ENCODE data around the gene NHSL2. TPM values are rescaled to one million over a fixed set of nuclear protein-coding genes. Genes with fewer than 3 reads are reported as not detected.

The NHSL2 gene
- polyA plus RNA-seq, 4 donors: under 0.01 to 2.9 (median 1.5) TPM; not detected in 1

- 91 to 95% (median 94%) methylated on average over 2 of the region's 2 CpGs for WGBS, 3 donors
- Histone ChIP-seq H3K36me3 (ENCODE audit: control insufficient read depth in 3 of 3, insufficient read depth in 2 of 3, low read depth in 1 of 3, low read length in 3 of 3) (no peaks in the 10 kb centered on the region), H3K27me3 (ENCODE audit: control insufficient read depth in 3 of 3, insufficient read depth in 3 of 3, low read length in 3 of 3) (no peaks in the 10 kb centered on the region), H3K9me3 (ENCODE audit: control insufficient read depth in 2 of 2, insufficient read depth in 1 of 2, low read depth in 1 of 2, low read length in 1 of 2) (no peaks in the 10 kb centered on the region), H3K27ac (ENCODE audit: low read depth in 1 of 3, low read length in 2 of 3) (no peak overlapping the region), H3K4me1 (ENCODE audit: control insufficient read depth in 3 of 3, insufficient read depth in 2 of 3, low read depth in 1 of 3, low read length in 2 of 3) (no peaks in the 10 kb centered on the region), H3K4me3 (ENCODE audit: low read depth in 1 of 3, low read length in 3 of 3) (no peak overlapping the region)
- no peak for DNase-seq
- no peak for FAIRE-seq
These were observed 94.4 kb downstream of the NHSL2 start for GRCh38 chrX:72005046-72005445.

- FAIRE-seq (no peak), DNase-seq (no peak)
- WGBS, 3 donors: 74 to 93% (median 84%) methylated on average over 4 of the region's 4 CpGs
- Histone ChIP-seq H3K9me3 (ENCODE audit: control insufficient read depth in 2 of 2, insufficient read depth in 1 of 2, low read depth in 1 of 2, low read length in 1 of 2) (no peaks in the 10 kb centered on the region), H3K4me1 (ENCODE audit: control insufficient read depth in 3 of 3, insufficient read depth in 2 of 3, low read depth in 1 of 3, low read length in 2 of 3) (no peaks in the 10 kb centered on the region), H3K4me3 (ENCODE audit: low read depth in 1 of 3, low read length in 3 of 3) (no peak overlapping the region), H3K36me3 (ENCODE audit: control insufficient read depth in 3 of 3, insufficient read depth in 2 of 3, low read depth in 1 of 3, low read length in 3 of 3) (no peaks in the 10 kb centered on the region), H3K27me3 (ENCODE audit: control insufficient read depth in 3 of 3, insufficient read depth in 3 of 3, low read length in 3 of 3) (no peaks in the 10 kb centered on the region), H3K27ac (ENCODE audit: low read depth in 1 of 3, low read length in 2 of 3) (no peak overlapping the region)
These were observed 95.8 kb downstream of the NHSL2 start for GRCh38 chrX:72006461-72006860.

- no peak overlapping the region for H3K4me3 ChIP-seq (ENCODE audit: low read depth in 1 of 3, low read length in 3 of 3)
- H3K27me3 ChIP-seq (ENCODE audit: control insufficient read depth in 3 of 3, insufficient read depth in 3 of 3, low read length in 3 of 3): no peaks in the 10 kb centered on the region
- 86 to 91% (median 91%) methylated on average over 2 of the region's 2 CpGs for WGBS, 3 donors
- no peaks in the 10 kb centered on the region for H3K4me1 ChIP-seq (ENCODE audit: control insufficient read depth in 3 of 3, insufficient read depth in 2 of 3, low read depth in 1 of 3, low read length in 2 of 3)
- H3K9me3 ChIP-seq (ENCODE audit: control insufficient read depth in 2 of 2, insufficient read depth in 1 of 2, low read depth in 1 of 2, low read length in 1 of 2): no peaks in the 10 kb centered on the region
- FAIRE-seq (no peak), DNase-seq (no peak)
- H3K27ac ChIP-seq (ENCODE audit: low read depth in 1 of 3, low read length in 2 of 3): no peak overlapping the region
- H3K36me3 ChIP-seq (ENCODE audit: control insufficient read depth in 3 of 3, insufficient read depth in 2 of 3, low read depth in 1 of 3, low read length in 3 of 3): no peaks in the 10 kb centered on the region
These were observed 99.1 kb downstream of the NHSL2 start for GRCh38 chrX:72009731-72010130.

GRCh38 chrX:72011734-72012133 is 101.1 kb downstream of the NHSL2 start:
- Histone ChIP-seq H3K36me3 (ENCODE audit: control insufficient read depth in 3 of 3, insufficient read depth in 2 of 3, low read depth in 1 of 3, low read length in 3 of 3) (no peaks in the 10 kb centered on the region), H3K9me3 (ENCODE audit: control insufficient read depth in 2 of 2, insufficient read depth in 1 of 2, low read depth in 1 of 2, low read length in 1 of 2) (no peaks in the 10 kb centered on the region), H3K27me3 (ENCODE audit: control insufficient read depth in 3 of 3, insufficient read depth in 3 of 3, low read length in 3 of 3) (no peaks in the 10 kb centered on the region), H3K4me3 (ENCODE audit: low read depth in 1 of 3, low read length in 3 of 3) (no peak overlapping the region), H3K27ac (ENCODE audit: low read depth in 1 of 3, low read length in 2 of 3) (no peak overlapping the region), H3K4me1 (ENCODE audit: control insufficient read depth in 3 of 3, insufficient read depth in 2 of 3, low read depth in 1 of 3, low read length in 2 of 3) (no peaks in the 10 kb centered on the region)
- no peak for FAIRE-seq
- 77 to 84% (median 83%) methylated on average over 2 of the region's 2 CpGs for WGBS, 3 donors
- DNase-seq: no peak

- no peak for FAIRE-seq
- Histone ChIP-seq H3K4me1 (ENCODE audit: control insufficient read depth in 3 of 3, insufficient read depth in 2 of 3, low read depth in 1 of 3, low read length in 2 of 3) (peaks cover 0 to 13% (median 0%) of the 10 kb centered on the region in 3 donors), H3K9me3 (ENCODE audit: control insufficient read depth in 2 of 2, insufficient read depth in 1 of 2, low read depth in 1 of 2, low read length in 1 of 2) (no peaks in the 10 kb centered on the region), H3K4me3 (ENCODE audit: low read depth in 1 of 3, low read length in 3 of 3) (no peak overlapping the region), H3K36me3 (ENCODE audit: control insufficient read depth in 3 of 3, insufficient read depth in 2 of 3, low read depth in 1 of 3, low read length in 3 of 3) (no peaks in the 10 kb centered on the region), H3K27me3 (ENCODE audit: control insufficient read depth in 3 of 3, insufficient read depth in 3 of 3, low read length in 3 of 3) (no peaks in the 10 kb centered on the region), H3K27ac (ENCODE audit: low read depth in 1 of 3, low read length in 2 of 3) (no peak overlapping the region)
- no peak for DNase-seq
- 58 to 76% (median 67%) methylated on average over 3 of the region's 3 CpGs for WGBS, 3 donors
These were observed 104.7 kb downstream of the NHSL2 start for GRCh38 chrX:72015383-72015782.

GRCh38 chrX:72016881-72017783 is 106.5 kb downstream of the NHSL2 start:
- FAIRE-seq (no peak), DNase-seq (no peak)
- Histone ChIP-seq H3K9me3 (ENCODE audit: control insufficient read depth in 2 of 2, insufficient read depth in 1 of 2, low read depth in 1 of 2, low read length in 1 of 2) (no peaks in the 10 kb centered on the region), H3K4me3 (ENCODE audit: low read depth in 1 of 3, low read length in 3 of 3) (no peak overlapping the region), H3K27me3 (ENCODE audit: control insufficient read depth in 3 of 3, insufficient read depth in 3 of 3, low read length in 3 of 3) (no peaks in the 10 kb centered on the region), H3K36me3 (ENCODE audit: control insufficient read depth in 3 of 3, insufficient read depth in 2 of 3, low read depth in 1 of 3, low read length in 3 of 3) (no peaks in the 10 kb centered on the region), H3K27ac (ENCODE audit: low read depth in 1 of 3, low read length in 2 of 3) (no peak overlapping the region), H3K4me1 (ENCODE audit: control insufficient read depth in 3 of 3, insufficient read depth in 2 of 3, low read depth in 1 of 3, low read length in 2 of 3) (peaks cover 0 to 13% (median 0%) of the 10 kb centered on the region in 3 donors)
- 72 to 87% (median 81%) methylated on average over 4 of the region's 4 CpGs for WGBS, 3 donors

GRCh38 chrX:72018277-72019112 is 107.8 kb downstream of the NHSL2 start:
- 8 to 38% (median 19%) methylated on average over 37 to 70 of the region's 70 CpGs for whole genome bisulfite sequencing, 3 donors
- DNase-seq (peak; percentile 73 to 90), FAIRE-seq (no peak)
- Histone ChIP-seq H3K36me3 (ENCODE audit: control insufficient read depth in 3 of 3, insufficient read depth in 2 of 3, low read depth in 1 of 3, low read length in 3 of 3) (no peaks in the 10 kb centered on the region), H3K27me3 (ENCODE audit: control insufficient read depth in 3 of 3, insufficient read depth in 3 of 3, low read length in 3 of 3) (no peaks in the 10 kb centered on the region), H3K4me3 (ENCODE audit: low read depth in 1 of 3, low read length in 3 of 3) (no peak overlapping the region), H3K4me1 (ENCODE audit: control insufficient read depth in 3 of 3, insufficient read depth in 2 of 3, low read depth in 1 of 3, low read length in 2 of 3) (peaks cover 0 to 13% (median 0%) of the 10 kb centered on the region in 3 donors), H3K27ac (ENCODE audit: low read depth in 1 of 3, low read length in 2 of 3) (peak overlapping the region in 1 of 3 donors; percentile 50), H3K9me3 (ENCODE audit: control insufficient read depth in 2 of 2, insufficient read depth in 1 of 2, low read depth in 1 of 2, low read length in 1 of 2) (no peaks in the 10 kb centered on the region)

GRCh38 chrX:72019487-72019886 is 108.8 kb downstream of the NHSL2 start:
- H3K27me3 ChIP-seq (ENCODE audit: control insufficient read depth in 3 of 3, insufficient read depth in 3 of 3, low read length in 3 of 3): no peaks in the 10 kb centered on the region
- DNase-seq (no peak), FAIRE-seq (no peak)
- H3K4me1 ChIP-seq (ENCODE audit: control insufficient read depth in 3 of 3, insufficient read depth in 2 of 3, low read depth in 1 of 3, low read length in 2 of 3): peaks cover 0 to 13% (median 0%) of the 10 kb centered on the region in 3 donors
- no peaks in the 10 kb centered on the region for H3K9me3 ChIP-seq (ENCODE audit: control insufficient read depth in 2 of 2, insufficient read depth in 1 of 2, low read depth in 1 of 2, low read length in 1 of 2)
- H3K36me3 ChIP-seq (ENCODE audit: control insufficient read depth in 3 of 3, insufficient read depth in 2 of 3, low read depth in 1 of 3, low read length in 3 of 3): no peaks in the 10 kb centered on the region
- no peak overlapping the region for H3K4me3 ChIP-seq (ENCODE audit: low read depth in 1 of 3, low read length in 3 of 3)
- no peak overlapping the region for H3K27ac ChIP-seq (ENCODE audit: low read depth in 1 of 3, low read length in 2 of 3)
- 70 to 96% (median 79%) methylated on average over 3 of the region's 3 CpGs for WGBS, 3 donors

Data from small intestine (tissue), 7 donors.